SJSA1 (cell line): Measurements from ENCODE around the gene BTNL8. TPM values are rescaled to one million over a fixed set of nuclear protein-coding genes. Genes with fewer than 3 reads are reported as not detected.
A peak's percentile ranks its signal among the peaks of the same experiment; 100 is the strongest.

Source experiments
- DNase-seq, 2 experiments: peaks; one replicate each; pipeline ENCODE4 v3.0.0-alpha.2; 2015 to 2020; ENCODE audit warnings: low spot score in 2 of 2, low read depth in 1 of 2
- H3K27ac ChIP-seq: fragments of 250-450 bp; sonication (Bioruptor Pico); 2 replicates; pipeline ENCODE4 v1.5.1; 2020; ENCODE audit warnings: mild to moderate bottlenecking, moderate library complexity
- H3K27me3 ChIP-seq: fragments of 250-450 bp; sonication (Bioruptor Pico); replicated peaks from 2 replicates; pipeline ENCODE4 v1.5.1; 2020; ENCODE audit warnings: mild to moderate bottlenecking, moderate library complexity
- H3K36me3 ChIP-seq: fragments of 250-450 bp; sonication (Bioruptor Pico); 2 replicates; pipeline ENCODE4 v1.5.1; 2020; ENCODE audit warnings: mild to moderate bottlenecking
- H3K4me1 ChIP-seq: fragments of 250-450 bp; sonication (Bioruptor Pico); replicated peaks from 2 replicates; pipeline ENCODE4 v1.6.1; 2021; ENCODE audit warnings: mild to moderate bottlenecking
- H3K4me3 ChIP-seq: fragments of 250-450 bp; sonication (Bioruptor Pico); 2 replicates; pipeline ENCODE4 v1.5.1; 2020; ENCODE audit warnings: mild to moderate bottlenecking
- H3K9me3 ChIP-seq: fragments of 250-450 bp; sonication (Bioruptor Pico); replicated peaks from 2 replicates; pipeline ENCODE4 v1.5.1; 2020; ENCODE audit warnings: mild to moderate bottlenecking
- total RNA-seq: library from RNA; depleted of rRNA; stranded (reverse); fragments of >200 nt; shearing (Covaris generic); gene quantifications from 2 replicates; pipeline ENCODE4 v1.2.3, GENCODE V29; 2014; rRNA removed

BTNL8 gene, protein sequence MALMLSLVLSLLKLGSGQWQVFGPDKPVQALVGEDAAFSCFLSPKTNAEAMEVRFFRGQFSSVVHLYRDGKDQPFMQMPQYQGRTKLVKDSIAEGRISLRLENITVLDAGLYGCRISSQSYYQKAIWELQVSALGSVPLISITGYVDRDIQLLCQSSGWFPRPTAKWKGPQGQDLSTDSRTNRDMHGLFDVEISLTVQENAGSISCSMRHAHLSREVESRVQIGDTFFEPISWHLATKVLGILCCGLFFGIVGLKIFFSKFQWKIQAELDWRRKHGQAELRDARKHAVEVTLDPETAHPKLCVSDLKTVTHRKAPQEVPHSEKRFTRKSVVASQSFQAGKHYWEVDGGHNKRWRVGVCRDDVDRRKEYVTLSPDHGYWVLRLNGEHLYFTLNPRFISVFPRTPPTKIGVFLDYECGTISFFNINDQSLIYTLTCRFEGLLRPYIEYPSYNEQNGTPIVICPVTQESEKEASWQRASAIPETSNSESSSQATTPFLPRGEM
- total RNA-seq, result not detected in 2 replicates

DNA sequence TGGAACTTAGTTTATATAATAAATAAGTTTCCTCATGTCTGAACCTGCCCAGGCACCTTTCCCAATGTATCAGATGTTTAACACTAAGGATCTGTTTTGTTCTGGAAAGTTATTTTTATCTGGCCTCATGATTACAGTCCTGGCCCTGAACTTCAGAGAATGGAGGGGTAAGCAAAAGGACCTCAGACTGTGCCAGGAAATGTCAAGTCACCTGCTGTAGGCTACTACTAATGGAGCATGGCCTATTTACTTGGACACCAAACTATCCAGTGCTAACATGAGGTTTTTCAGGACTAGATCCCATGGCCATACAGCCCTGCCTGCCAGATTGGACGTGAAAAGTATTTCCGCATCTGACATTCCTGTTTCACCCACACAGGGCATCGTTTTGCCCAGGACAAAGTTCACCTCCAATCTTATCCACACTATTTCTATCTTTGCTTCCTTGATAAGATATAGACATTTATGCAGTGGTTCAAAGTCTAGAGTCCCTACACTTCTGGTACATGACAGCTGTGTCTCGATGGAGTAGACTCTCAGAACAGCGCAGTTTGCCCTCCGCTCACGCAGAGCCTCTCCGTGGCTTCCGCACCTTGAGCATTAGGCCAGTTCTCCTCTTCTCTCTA lies at the start of gene BTNL8:
BTNL8 (plus strand) TSS at position 539 of the 626 bp plus-strand sequence. CDS start 152 bp downstream, outside the sequence.
- no peak within 1 kb of the TSS for H3K27ac ChIP-seq
- H3K36me3 ChIP-seq, result no peaks in the 10 kb centered on the region
- no peak within 1 kb of the TSS for H3K4me3 ChIP-seq
- no peaks in the 10 kb centered on the region for H3K4me1 ChIP-seq
- no peak for DNase-seq
- H3K9me3 ChIP-seq, result no peaks in the 10 kb centered on the region
- no peaks in the 10 kb centered on the region for H3K27me3 ChIP-seq

DNA sequence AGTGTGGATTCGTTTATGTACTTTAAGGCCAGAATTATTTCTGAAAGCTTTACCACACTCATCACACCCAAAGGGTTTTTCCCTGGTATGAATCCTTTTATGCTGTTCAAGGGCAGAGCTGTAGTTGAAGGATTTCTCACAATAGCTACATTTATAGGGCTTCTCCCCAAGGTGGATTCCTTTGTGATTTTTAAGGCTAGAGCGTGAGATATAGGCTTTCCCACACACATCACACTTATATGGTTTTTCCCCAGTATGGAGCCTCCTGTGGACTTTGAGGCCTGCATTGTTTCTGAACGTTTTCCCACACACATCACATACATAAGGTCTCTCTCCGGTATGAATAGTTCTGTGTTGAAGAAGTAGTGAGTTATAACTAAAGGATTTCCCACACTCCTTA lies 49.1 kb upstream of the BTNL8 start:
- no peaks in the 10 kb centered on the region for H3K27me3 ChIP-seq
- no peak overlapping the region for H3K4me3 ChIP-seq
- H3K4me1 ChIP-seq, result no peaks in the 10 kb centered on the region
- H3K9me3 ChIP-seq, result peaks cover 25% of the 10 kb centered on the region
- H3K27ac ChIP-seq, result no peak overlapping the region
- H3K36me3 ChIP-seq, result peaks cover 42% of the 10 kb centered on the region
- DNase-seq, result no peak

DNA sequence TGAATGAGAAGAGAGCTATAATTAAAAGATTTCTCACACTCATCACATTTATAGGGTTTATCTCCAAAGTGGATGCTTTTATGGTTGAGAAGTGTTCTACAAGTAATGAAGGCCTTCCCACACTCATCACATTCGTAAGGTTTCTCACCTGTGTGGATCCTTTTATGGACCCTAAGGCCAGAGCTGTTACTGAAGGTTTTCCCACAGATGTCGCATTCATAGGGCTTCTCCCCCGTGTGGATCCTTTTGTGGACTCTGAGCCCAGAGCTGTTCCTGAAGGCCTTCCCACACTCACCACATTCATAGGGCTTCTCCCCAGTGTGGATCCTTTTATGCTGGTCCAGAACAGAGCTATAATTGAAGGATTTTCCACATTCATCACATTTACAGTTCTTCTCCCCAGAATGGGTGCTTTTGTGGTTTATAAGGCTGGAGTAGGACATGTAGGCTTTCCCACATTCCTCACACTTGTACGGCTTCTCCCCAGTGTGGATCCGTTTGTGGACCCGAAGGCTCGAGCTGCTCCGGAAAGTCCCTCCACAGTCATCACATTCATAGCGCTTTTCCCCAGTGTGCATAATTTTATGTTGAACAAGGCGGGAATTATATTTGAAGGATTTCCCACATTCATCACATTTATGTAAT lies 48.4 kb upstream of the BTNL8 start:
- H3K4me1 ChIP-seq, result no peaks in the 10 kb centered on the region
- H3K4me3 ChIP-seq, result no peak overlapping the region
- peaks cover 25% of the 10 kb centered on the region for H3K9me3 ChIP-seq
- DNase-seq, result no peak
- peaks cover 42% of the 10 kb centered on the region for H3K36me3 ChIP-seq
- no peak overlapping the region for H3K27ac ChIP-seq
- H3K27me3 ChIP-seq, result no peaks in the 10 kb centered on the region

DNA sequence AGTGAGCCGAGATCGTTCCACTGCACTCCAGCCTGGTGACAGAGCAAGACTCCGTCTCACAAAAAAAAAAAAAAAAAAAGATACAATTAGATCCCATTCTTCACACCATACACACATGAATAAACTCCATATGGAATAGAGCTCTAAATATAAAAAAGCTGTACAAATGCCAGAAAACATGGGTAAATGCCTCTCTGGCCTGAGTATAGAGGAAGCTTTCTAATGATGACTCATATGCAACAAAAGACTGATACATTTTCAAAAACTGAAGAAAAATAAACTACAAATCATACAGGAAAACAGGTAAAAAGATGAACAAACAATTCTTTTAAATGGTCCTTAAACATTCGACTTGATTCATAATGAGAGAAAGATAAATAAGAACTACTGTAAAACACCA lies 46.5 kb upstream of the BTNL8 start:
- Histone ChIP-seq H3K36me3 (peaks cover 49% of the 10 kb centered on the region), H3K9me3 (peaks cover 25% of the 10 kb centered on the region), H3K27ac (no peak overlapping the region), H3K27me3 (no peaks in the 10 kb centered on the region), H3K4me3 (no peak overlapping the region), H3K4me1 (no peaks in the 10 kb centered on the region)
- no peak for DNase-seq

DNA sequence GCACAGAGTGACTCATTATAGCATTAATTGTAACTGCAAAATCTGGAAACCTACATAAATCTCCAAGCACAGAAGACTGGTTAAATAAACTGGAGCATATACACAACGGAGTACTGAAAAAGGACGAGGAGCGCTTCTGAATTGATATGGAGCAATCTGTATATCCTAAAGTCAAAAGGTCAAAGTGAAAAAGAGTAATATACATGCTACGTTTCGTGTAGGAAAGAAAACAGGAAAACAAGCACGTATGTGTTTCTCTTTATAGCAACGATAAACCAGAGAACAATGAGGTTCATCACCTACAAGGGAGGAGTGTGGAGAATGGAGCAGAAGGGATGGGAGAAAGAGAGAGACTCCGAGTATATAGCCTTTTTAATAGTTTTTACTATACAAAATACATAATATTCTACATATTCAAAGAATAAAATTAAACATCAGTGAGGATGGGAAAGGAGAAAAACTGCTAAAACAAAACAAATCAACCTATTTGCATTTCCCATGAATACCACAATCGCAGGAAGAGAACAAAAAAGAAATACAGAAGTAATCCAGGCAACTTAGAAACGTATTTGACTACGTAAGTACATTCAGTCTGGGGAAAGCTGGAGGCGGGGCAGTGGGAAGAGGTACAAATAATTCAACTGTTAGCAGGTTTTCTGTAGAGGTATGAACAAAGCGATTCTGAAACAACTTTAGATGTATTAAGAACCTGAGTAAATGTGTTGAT lies 45.7 kb upstream of the BTNL8 start:
- no peak for DNase-seq
- no peaks in the 10 kb centered on the region for H3K4me1 ChIP-seq
- no peak overlapping the region for H3K4me3 ChIP-seq
- peaks cover 46% of the 10 kb centered on the region for H3K36me3 ChIP-seq
- H3K27me3 ChIP-seq, result no peaks in the 10 kb centered on the region
- peaks cover 25% of the 10 kb centered on the region for H3K9me3 ChIP-seq
- H3K27ac ChIP-seq, result no peak overlapping the region

DNA sequence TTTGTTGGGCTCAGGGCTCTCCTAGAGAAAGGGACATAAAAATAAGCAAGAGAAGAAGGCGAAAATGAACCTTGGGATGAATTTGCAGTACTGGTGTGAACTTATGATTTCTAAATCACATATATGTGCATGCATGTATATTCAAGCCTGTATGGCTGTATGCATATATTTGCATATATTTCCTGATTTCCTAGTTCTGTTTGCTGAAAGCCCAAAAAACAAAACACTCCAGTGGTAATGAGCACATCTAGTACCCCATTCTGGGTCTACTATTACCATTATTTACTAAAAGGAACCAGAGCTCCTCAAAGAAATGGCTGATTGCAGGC lies 45.1 kb upstream of the BTNL8 start:
- Histone ChIP-seq H3K4me3 (no peak overlapping the region), H3K9me3 (peaks cover 25% of the 10 kb centered on the region), H3K27me3 (no peaks in the 10 kb centered on the region), H3K4me1 (no peaks in the 10 kb centered on the region), H3K36me3 (peaks cover 44% of the 10 kb centered on the region), H3K27ac (no peak overlapping the region)
- no peak for DNase-seq

DNA sequence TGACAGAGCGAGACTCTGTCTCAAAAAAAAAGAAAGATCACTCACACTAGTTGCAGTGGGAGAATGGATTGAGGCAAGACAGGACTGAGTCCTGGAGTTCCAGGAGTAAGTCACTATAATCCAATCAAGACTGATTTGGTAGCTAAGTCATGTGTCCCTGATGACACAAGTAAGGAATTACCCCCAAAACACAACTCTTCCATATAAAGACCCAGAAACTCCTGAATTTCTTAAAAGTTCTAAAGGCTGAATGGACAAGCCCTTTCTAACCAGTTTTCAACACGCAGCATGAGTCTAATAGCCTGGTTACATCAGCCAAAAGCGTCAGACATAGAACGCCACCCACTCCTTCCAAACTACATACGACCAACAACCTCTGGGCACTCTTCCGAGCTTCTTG lies 40.4 kb upstream of the BTNL8 start:
- no peaks in the 10 kb centered on the region for H3K27me3 ChIP-seq
- no peak for DNase-seq
- no peak overlapping the region for H3K4me3 ChIP-seq
- H3K27ac ChIP-seq, result no peak overlapping the region
- no peaks in the 10 kb centered on the region for H3K9me3 ChIP-seq
- H3K36me3 ChIP-seq, result peaks cover 11% of the 10 kb centered on the region
- H3K4me1 ChIP-seq, result peaks cover 7% of the 10 kb centered on the region

DNA sequence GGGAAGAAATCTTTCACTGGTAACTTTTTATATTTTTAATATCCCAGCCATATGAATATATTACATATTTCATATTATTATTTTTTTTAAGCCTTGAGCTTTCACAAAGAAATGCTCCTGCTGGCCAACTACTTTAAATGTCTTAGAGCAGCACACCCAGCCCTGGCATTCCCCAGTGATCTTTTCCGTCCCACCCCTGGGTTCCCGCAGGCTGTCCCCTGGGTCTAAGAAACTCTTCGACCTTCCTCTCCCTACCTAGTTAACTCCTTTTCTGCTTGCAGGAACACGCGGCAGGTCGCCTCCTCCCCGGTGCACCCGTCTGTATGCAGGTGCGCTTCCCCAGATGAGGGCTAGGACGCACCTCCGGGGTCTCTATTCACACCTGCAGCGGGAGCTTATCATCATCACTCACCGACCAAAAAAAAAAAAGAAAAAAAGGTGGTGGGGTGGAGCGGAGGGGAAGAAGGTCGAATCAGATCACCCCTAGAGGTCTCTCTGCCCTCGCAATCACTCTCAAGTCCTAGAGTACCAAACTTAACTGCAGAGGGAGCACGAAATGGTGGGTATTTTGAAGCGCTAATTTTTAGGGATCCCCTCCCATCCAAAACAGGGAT lies 38.6 kb upstream of the BTNL8 start:
- DNase-seq, result no peak
- Histone ChIP-seq H3K36me3 (peaks cover 11% of the 10 kb centered on the region), H3K4me3 (peak overlapping the region; percentile 68)

DNA sequence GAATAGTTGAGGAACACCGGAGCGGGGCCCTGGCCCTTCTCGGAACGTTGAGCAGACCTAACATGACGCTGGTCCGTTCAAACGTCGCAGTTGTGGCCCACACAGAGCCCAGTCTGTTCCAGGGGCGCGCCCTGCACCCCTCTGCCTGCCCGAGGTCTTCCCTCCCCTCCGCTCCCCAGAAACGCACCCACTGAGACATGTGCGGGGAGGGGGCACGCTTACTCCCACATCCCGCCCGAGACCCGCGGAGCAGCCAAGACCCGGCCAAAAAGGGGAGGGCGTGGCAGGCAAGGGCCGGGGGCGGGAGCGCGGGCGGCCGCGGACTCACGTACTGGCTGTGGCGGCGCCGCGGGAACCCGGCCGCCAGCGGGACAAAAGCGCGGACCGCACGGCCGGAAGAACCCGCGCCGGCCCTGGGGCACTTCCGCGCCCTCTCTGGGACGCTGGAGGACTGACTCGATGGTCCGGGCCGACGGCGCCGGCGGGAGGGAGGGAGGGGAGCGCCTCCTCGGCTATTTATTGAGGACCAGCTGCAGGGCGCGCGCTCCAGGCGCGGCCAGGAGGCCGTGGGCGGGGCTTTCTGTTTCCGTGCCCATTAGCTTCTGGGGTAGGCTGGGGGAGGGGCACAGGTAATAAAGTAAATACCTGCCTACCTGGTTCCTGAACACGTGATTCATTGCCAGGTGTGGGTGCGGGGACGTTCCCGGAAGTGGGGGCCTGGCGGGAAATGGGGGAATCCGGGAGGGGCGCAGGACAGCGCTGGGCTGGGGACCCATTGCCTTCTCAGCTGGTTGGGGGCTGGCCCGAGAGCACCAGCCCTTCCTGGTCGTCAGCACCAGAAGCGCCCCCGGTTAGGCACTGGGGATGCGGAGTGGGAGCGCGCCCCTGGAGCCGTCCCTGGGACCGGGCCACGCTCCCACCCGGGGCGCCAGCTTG lies 37.8 kb upstream of the BTNL8 start, which contains the start of gene ZFP62:
ZFP62 (minus strand) TSS at position 390 of the 936 bp plus-strand sequence; CDS start at position 333, 57 bp downstream.
- peak; percentile 91 to 93 for DNase-seq
- Histone ChIP-seq H3K4me3 (peak within 1 kb of the TSS; percentile 68), H3K4me1 (peaks cover 7% of the 10 kb centered on the region), H3K27ac (peak within 1 kb of the TSS; percentile 66), H3K9me3 (no peaks in the 10 kb centered on the region), H3K36me3 (peaks cover 5% of the 10 kb centered on the region), H3K27me3 (no peaks in the 10 kb centered on the region)

More for the DNA sequence above, 38.6 kb upstream of the BTNL8 start:
- peak overlapping the region; percentile 66 for H3K27ac ChIP-seq
- H3K9me3 ChIP-seq, result no peaks in the 10 kb centered on the region
- H3K4me1 ChIP-seq, result peaks cover 7% of the 10 kb centered on the region
- H3K27me3 ChIP-seq, result no peaks in the 10 kb centered on the region

DNA sequence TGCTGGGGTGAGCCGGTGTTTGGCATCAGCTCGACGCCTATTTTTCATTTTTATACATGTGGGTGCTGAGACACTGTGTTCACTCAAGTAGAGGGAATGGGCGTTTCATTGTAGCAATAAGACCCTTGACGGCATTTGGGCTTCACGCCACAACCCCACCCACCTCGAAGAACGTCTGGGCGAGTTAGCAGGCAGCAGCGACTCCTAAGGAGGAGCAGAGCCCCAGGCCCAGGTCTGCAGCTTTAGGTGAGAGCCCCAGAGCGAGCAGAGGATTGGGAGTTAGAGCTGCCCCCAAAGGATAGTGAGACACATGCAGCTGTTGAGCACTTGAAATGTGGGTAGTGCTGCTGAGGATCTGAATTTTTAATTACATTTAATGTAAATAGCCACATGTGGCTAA lies 36.3 kb upstream of the BTNL8 start:
- Histone ChIP-seq H3K9me3 (no peaks in the 10 kb centered on the region), H3K36me3 (peaks cover 4% of the 10 kb centered on the region; the same call in 1 of the 2 replicates), H3K27me3 (no peaks in the 10 kb centered on the region), H3K4me1 (peaks cover 7% of the 10 kb centered on the region), H3K27ac (no peak overlapping the region), H3K4me3 (no peak overlapping the region)
- DNase-seq, result no peak

DNA sequence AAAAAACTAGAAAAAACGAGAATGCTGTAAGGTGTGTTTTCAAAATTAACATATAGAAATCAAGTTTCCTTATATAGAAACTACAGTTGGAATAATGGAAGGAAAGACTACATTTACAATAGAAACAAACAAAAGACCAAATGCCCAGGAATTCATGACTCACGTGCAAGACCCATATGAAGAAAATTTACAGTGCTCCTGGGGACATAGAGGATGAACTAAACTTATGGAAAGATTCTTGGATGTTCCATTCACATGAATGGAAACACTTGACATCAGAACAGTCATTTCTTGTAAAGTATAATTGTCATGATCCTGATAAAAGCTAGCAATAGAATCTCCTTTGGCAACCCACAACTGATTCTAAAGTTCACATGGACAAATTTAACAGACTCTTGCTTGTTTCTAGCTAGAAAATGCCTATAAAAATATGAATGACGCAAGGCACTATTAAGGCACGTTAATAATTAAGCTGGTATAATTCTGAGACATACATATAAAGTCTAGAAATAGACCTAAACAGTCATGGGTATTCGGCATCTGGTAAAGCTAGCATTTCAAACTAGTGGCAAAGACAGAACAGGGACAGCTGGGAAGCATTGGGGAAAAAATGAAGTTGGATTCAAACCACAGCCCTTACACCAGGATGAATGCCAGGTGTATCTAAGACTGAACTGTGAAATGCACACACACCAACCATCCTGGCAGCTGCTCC lies 32.8 kb upstream of the BTNL8 start:
- Histone ChIP-seq H3K36me3 (no peaks in the 10 kb centered on the region), H3K27ac (no peak overlapping the region), H3K27me3 (no peaks in the 10 kb centered on the region; the same call in 1 of the 2 replicates), H3K9me3 (no peaks in the 10 kb centered on the region), H3K4me1 (peaks cover 4% of the 10 kb centered on the region), H3K4me3 (no peak overlapping the region)
- no peak for DNase-seq

DNA sequence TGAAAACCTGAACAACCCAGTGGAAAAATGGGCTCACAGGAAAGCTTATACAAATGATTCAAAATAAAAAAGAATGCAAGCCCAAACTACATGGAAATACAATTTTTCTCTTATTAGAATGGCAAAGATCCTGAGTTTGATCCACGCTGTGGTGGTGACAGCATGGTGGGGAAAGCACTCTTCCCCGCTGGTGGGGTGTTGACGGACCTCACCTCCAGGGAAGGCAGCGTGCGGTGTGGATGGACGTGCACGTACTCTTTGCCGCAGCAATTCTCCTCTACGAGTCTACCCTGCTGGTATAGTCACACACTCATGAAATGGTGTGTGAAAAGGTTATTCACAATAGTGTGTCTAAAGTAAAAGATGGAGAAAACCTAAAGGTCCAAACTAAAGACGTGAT lies 32.0 kb upstream of the BTNL8 start:
- Histone ChIP-seq H3K9me3 (no peaks in the 10 kb centered on the region), H3K4me3 (no peak overlapping the region), H3K4me1 (no peaks in the 10 kb centered on the region), H3K27me3 (no peaks in the 10 kb centered on the region; the same call in 1 of the 2 replicates), H3K36me3 (no peaks in the 10 kb centered on the region), H3K27ac (no peak overlapping the region)
- no peak for DNase-seq
